GM23338 (cell line): Measurements from ENCODE around the gene HCK. TPM values are rescaled to one million over a fixed set of nuclear protein-coding genes. Genes with fewer than 3 reads are reported as not detected.

Source experiments
- ATAC-seq: fragments of 200-7000 bp; cut with Tn5 transposase; 3 replicates; pipeline ENCODE4 v1.9.1; 2020
- DNase-seq: peaks from one replicate; pipeline ENCODE4 v3.0.0-alpha.2; 2015; ENCODE audit warnings: low spot score
- H2AFZ ChIP-seq: fragments of 200-600 bp; sonication (generic); 2 replicates; pipeline ENCODE4 v1.8.0; 2016; ENCODE audit warnings: antibody characterized with exemption, mild to moderate bottlenecking, moderate library complexity
- H3F3A ChIP-seq: fragments of 200-600 bp; sonication (generic); replicated peaks from 2 replicates; pipeline ENCODE4 v1.8.0; 2017; ENCODE audit warnings: antibody characterized with exemption, mixed run types, low read depth
- H3K27ac ChIP-seq: fragments of 200-600 bp; sonication (generic); 2 replicates; pipeline ENCODE4 v1.6.1; 2016; ENCODE audit warnings: low read depth
- H3K27me3 ChIP-seq: fragments of 200-600 bp; sonication (generic); 2 replicates; pipeline ENCODE4 v1.8.0; 2016; ENCODE audit warnings: mild to moderate bottlenecking, mixed run types, moderate library complexity; ENCODE audit not compliant: insufficient read depth
- H3K36me3 ChIP-seq: fragments of 200-600 bp; sonication (generic); 2 replicates; pipeline ENCODE4 v1.8.0; 2016; ENCODE audit warnings: mild to moderate bottlenecking; ENCODE audit not compliant: insufficient read depth
- H3K4me1 ChIP-seq: fragments of 200-600 bp; sonication (generic); 2 replicates; pipeline ENCODE4 v1.8.0; 2016; ENCODE audit warnings: mild to moderate bottlenecking, moderate library complexity; ENCODE audit not compliant: insufficient read depth
- H3K4me2 ChIP-seq: fragments of 200-600 bp; sonication (generic); 2 replicates; pipeline ENCODE4 v1.7.1; 2017; ENCODE audit warnings: mixed run types
- H3K4me3 ChIP-seq: fragments of 200-600 bp; sonication (generic); 2 replicates; pipeline ENCODE4 v1.6.1; 2016; ENCODE audit warnings: mixed run types
- H3K79me2 ChIP-seq: fragments of 200-600 bp; sonication (generic); replicated peaks from 2 replicates; pipeline ENCODE4 v1.8.0; 2017; ENCODE audit warnings: mild to moderate bottlenecking; ENCODE audit not compliant: insufficient read depth
- H3K9me2 ChIP-seq: fragments of 200-600 bp; sonication (generic); 2 replicates; pipeline ENCODE4 v1.8.0; 2017; ENCODE audit not compliant: insufficient read depth
- H4K20me1 ChIP-seq: fragments of 200-600 bp; sonication (generic); replicated peaks from 2 replicates; pipeline ENCODE4 v1.8.0; 2017; ENCODE audit warnings: mild to moderate bottlenecking; ENCODE audit not compliant: insufficient read depth
- H3K27ac Mint-ChIP-seq: 2 replicates; pipeline ENCODE4 v1.8.0; 2020; ENCODE audit warnings: inconsistent platforms, mild to moderate bottlenecking, moderate library complexity, mixed read lengths
- H3K27me3 Mint-ChIP-seq: 3 replicates; pipeline ENCODE4 v1.8.0; 2022; ENCODE audit warnings: low read depth, mild to moderate bottlenecking, moderate library complexity, mixed read lengths, inconsistent platforms; ENCODE audit not compliant: insufficient read depth, poor library complexity
- H3K36me3 Mint-ChIP-seq: 3 replicates; pipeline ENCODE4 v1.8.0; 2021; ENCODE audit warnings: low read depth, mild to moderate bottlenecking, inconsistent platforms, moderate library complexity, mixed read lengths
- H3K4me1 Mint-ChIP-seq: 3 replicates; pipeline ENCODE4 v1.8.0; 2020; ENCODE audit warnings: mild to moderate bottlenecking, inconsistent platforms, mixed read lengths
- H3K4me3 Mint-ChIP-seq: 3 replicates; pipeline ENCODE4 v1.8.0; 2021; ENCODE audit warnings: moderate library complexity, mild to moderate bottlenecking, inconsistent platforms, mixed read lengths
- H3K9me3 Mint-ChIP-seq: 3 replicates; pipeline ENCODE4 v1.8.0; 2020; ENCODE audit warnings: moderate library complexity, mild to moderate bottlenecking, inconsistent platforms, mixed read lengths
- CREB1 ChIP-seq: fragments of 250-450 bp; sonication (Bioruptor Pico); IDR thresholded peaks from 2 replicates; pipeline ENCODE4 v1.5.0; 2020; ENCODE audit warnings: low read depth, mild to moderate bottlenecking, moderate library complexity
- EZH2 ChIP-seq: fragments of 200-600 bp; sonication (generic); IDR thresholded peaks from one replicate; pipeline ENCODE4 v1.8.0; 2017; ENCODE audit warnings: antibody characterized with exemption, mild to moderate bottlenecking, low read depth; ENCODE audit not compliant: unreplicated experiment
- EZH2phosphoT487 ChIP-seq: fragments of 200-600 bp; sonication (generic); IDR thresholded peaks from one replicate; pipeline ENCODE4 v1.8.1; 2018; ENCODE audit warnings: antibody characterized with exemption; ENCODE audit not compliant: unreplicated experiment
- JUNB ChIP-seq: IDR thresholded peaks from one replicate; pipeline ENCODE4 v1.6.1; 2016; ENCODE audit warnings: antibody characterized with exemption; ENCODE audit not compliant: unreplicated experiment
- NANOG ChIP-seq: IDR thresholded peaks from 2 replicates; pipeline ENCODE4 v1.6.1; 2016; ENCODE audit warnings: antibody characterized with exemption, borderline replicate concordance
- POLR2AphosphoS5 ChIP-seq: IDR thresholded peaks from 2 replicates; pipeline ENCODE4 v1.6.1; 2016; ENCODE audit warnings: antibody characterized with exemption, low read depth
- STAT1 ChIP-seq: IDR thresholded peaks from one replicate; pipeline ENCODE4 v1.6.1; 2016; ENCODE audit warnings: antibody characterized with exemption; ENCODE audit not compliant: unreplicated experiment
- ZNF114 ChIP-seq: fragments of 250-450 bp; sonication (Bioruptor Pico); IDR thresholded peaks from 2 replicates; pipeline ENCODE4 v1.5.0; 2020; ENCODE audit warnings: mild to moderate bottlenecking, moderate library complexity
- polyA plus RNA-seq: library from polyadenylated mRNA; unstranded; fragments of >200 nt; fragmentation: Nextera tagmentation; extraction: Ambion mirVana; gene quantifications from 2 replicates; pipeline ENCODE4 v1.2.1, GENCODE V29; 2016
- total RNA-seq: library from RNA; depleted of rRNA; stranded (reverse); fragments of >200 nt; shearing (Covaris generic); gene quantifications from 2 replicates; pipeline ENCODE4 v1.2.3, GENCODE V29; 2014
- TF ChIP-seq, protein P1 (sequence below), 2 experiments: fragments of 200-600 bp in 1 of 2; sonication (generic) in 1 of 2; conservative IDR thresholded peaks; 2 replicates each; pipeline versions ENCODE4 v1.5.1 to v1.6.1; 2016 to 2017; ENCODE audit warnings: antibody characterized with exemption in 2 of 2, low read depth in 2 of 2, mild to moderate bottlenecking in 2 of 2, moderate library complexity in 1 of 2
- TF ChIP-seq, protein P2 (sequence below): IDR thresholded peaks from 2 replicates; pipeline ENCODE4 v1.6.1; 2016; ENCODE audit warnings: antibody characterized with exemption
- TF ChIP-seq, protein P3 (sequence below): IDR thresholded peaks from one replicate; pipeline ENCODE4 v1.6.1; 2018; ENCODE audit warnings: antibody characterized with exemption; ENCODE audit not compliant: unreplicated experiment
- TF ChIP-seq, protein P4 (sequence below): fragments of 250-450 bp; sonication (Bioruptor Pico); IDR thresholded peaks from 2 replicates; pipeline ENCODE4 v1.5.0; 2020; ENCODE audit warnings: mild to moderate bottlenecking, moderate library complexity

HCK gene
- total and polyA plus RNA-seq, 2 experiments from 2014 or later = 0.97 TPM; not detected in 1

DNA sequence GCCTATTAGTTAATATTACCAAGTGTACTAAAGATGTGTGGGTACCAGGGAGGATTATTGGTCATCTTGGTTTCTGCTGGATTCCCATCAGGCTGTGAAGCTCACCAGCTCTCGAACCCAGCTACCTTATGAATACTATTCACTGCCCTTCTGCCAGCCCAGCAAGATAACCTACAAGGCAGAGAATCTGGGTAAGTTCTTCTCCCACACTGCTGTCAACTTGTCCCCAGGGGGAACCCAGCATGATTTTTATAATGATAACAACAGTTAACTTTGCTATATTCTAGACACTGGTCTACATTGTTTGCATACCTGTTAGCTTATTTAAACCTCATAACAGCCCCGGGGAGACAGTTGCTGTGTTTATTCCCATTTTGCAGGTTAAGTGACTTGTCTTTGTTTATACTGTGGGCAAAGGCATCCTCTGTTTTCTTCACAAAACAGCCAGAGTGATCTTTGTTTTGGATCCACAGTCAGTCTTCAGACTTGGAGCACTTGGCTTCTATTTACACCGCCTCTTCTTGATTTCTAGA is 84.0 kb downstream of the HCK start:
- Histone ChIP-seq H3K27ac (no peak overlapping the region), H3K27me3 (no peaks in the 10 kb centered on the region), H2AFZ (no peak overlapping the region), H3K9me2 (no peaks in the 10 kb centered on the region), H4K20me1 (peaks cover 53% of the 10 kb centered on the region), H3K79me2 (peaks cover 20% of the 10 kb centered on the region), H3K36me3 (peaks cover 28% of the 10 kb centered on the region), H3K4me1 (no peaks in the 10 kb centered on the region), H3K4me2 (no peak overlapping the region), H3K4me3 (no peak overlapping the region), H3F3A (no peaks in the 10 kb centered on the region)
- Mint-ChIP-seq H3K9me3 (no peaks in the 10 kb centered on the region), H3K4me1 (peaks cover 4% of the 10 kb centered on the region; the same call in 2 of the 3 replicates), H3K27me3 (peaks cover 4% of the 10 kb centered on the region), H3K36me3 (peaks cover 37% of the 10 kb centered on the region), H3K27ac (no peak overlapping the region), H3K4me3 (no peak overlapping the region)
- TF ChIP-seq NANOG (no peak), JUNB (no peak), POLR2AphosphoS5 (no peak), STAT1 (no peak), ZNF114 (CRISPR knock-in tag) (no peak), EZH2phosphoT487 (no peak), EZH2 (no peak), CREB1 (CRISPR knock-in tag) (no peak)
- TF ChIP-seq, protein P1, sequence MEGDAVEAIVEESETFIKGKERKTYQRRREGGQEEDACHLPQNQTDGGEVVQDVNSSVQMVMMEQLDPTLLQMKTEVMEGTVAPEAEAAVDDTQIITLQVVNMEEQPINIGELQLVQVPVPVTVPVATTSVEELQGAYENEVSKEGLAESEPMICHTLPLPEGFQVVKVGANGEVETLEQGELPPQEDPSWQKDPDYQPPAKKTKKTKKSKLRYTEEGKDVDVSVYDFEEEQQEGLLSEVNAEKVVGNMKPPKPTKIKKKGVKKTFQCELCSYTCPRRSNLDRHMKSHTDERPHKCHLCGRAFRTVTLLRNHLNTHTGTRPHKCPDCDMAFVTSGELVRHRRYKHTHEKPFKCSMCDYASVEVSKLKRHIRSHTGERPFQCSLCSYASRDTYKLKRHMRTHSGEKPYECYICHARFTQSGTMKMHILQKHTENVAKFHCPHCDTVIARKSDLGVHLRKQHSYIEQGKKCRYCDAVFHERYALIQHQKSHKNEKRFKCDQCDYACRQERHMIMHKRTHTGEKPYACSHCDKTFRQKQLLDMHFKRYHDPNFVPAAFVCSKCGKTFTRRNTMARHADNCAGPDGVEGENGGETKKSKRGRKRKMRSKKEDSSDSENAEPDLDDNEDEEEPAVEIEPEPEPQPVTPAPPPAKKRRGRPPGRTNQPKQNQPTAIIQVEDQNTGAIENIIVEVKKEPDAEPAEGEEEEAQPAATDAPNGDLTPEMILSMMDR (conservative IDR thresholded peaks at IDR 0.05; ENCODE audit: low read depth in 2 of 2) = no peak
- TF ChIP-seq, protein P2, sequence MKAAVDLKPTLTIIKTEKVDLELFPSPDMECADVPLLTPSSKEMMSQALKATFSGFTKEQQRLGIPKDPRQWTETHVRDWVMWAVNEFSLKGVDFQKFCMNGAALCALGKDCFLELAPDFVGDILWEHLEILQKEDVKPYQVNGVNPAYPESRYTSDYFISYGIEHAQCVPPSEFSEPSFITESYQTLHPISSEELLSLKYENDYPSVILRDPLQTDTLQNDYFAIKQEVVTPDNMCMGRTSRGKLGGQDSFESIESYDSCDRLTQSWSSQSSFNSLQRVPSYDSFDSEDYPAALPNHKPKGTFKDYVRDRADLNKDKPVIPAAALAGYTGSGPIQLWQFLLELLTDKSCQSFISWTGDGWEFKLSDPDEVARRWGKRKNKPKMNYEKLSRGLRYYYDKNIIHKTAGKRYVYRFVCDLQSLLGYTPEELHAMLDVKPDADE = no peak
- TF ChIP-seq, protein P3, sequence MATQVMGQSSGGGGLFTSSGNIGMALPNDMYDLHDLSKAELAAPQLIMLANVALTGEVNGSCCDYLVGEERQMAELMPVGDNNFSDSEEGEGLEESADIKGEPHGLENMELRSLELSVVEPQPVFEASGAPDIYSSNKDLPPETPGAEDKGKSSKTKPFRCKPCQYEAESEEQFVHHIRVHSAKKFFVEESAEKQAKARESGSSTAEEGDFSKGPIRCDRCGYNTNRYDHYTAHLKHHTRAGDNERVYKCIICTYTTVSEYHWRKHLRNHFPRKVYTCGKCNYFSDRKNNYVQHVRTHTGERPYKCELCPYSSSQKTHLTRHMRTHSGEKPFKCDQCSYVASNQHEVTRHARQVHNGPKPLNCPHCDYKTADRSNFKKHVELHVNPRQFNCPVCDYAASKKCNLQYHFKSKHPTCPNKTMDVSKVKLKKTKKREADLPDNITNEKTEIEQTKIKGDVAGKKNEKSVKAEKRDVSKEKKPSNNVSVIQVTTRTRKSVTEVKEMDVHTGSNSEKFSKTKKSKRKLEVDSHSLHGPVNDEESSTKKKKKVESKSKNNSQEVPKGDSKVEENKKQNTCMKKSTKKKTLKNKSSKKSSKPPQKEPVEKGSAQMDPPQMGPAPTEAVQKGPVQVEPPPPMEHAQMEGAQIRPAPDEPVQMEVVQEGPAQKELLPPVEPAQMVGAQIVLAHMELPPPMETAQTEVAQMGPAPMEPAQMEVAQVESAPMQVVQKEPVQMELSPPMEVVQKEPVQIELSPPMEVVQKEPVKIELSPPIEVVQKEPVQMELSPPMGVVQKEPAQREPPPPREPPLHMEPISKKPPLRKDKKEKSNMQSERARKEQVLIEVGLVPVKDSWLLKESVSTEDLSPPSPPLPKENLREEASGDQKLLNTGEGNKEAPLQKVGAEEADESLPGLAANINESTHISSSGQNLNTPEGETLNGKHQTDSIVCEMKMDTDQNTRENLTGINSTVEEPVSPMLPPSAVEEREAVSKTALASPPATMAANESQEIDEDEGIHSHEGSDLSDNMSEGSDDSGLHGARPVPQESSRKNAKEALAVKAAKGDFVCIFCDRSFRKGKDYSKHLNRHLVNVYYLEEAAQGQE = no peak
- TF ChIP-seq, protein P4, sequence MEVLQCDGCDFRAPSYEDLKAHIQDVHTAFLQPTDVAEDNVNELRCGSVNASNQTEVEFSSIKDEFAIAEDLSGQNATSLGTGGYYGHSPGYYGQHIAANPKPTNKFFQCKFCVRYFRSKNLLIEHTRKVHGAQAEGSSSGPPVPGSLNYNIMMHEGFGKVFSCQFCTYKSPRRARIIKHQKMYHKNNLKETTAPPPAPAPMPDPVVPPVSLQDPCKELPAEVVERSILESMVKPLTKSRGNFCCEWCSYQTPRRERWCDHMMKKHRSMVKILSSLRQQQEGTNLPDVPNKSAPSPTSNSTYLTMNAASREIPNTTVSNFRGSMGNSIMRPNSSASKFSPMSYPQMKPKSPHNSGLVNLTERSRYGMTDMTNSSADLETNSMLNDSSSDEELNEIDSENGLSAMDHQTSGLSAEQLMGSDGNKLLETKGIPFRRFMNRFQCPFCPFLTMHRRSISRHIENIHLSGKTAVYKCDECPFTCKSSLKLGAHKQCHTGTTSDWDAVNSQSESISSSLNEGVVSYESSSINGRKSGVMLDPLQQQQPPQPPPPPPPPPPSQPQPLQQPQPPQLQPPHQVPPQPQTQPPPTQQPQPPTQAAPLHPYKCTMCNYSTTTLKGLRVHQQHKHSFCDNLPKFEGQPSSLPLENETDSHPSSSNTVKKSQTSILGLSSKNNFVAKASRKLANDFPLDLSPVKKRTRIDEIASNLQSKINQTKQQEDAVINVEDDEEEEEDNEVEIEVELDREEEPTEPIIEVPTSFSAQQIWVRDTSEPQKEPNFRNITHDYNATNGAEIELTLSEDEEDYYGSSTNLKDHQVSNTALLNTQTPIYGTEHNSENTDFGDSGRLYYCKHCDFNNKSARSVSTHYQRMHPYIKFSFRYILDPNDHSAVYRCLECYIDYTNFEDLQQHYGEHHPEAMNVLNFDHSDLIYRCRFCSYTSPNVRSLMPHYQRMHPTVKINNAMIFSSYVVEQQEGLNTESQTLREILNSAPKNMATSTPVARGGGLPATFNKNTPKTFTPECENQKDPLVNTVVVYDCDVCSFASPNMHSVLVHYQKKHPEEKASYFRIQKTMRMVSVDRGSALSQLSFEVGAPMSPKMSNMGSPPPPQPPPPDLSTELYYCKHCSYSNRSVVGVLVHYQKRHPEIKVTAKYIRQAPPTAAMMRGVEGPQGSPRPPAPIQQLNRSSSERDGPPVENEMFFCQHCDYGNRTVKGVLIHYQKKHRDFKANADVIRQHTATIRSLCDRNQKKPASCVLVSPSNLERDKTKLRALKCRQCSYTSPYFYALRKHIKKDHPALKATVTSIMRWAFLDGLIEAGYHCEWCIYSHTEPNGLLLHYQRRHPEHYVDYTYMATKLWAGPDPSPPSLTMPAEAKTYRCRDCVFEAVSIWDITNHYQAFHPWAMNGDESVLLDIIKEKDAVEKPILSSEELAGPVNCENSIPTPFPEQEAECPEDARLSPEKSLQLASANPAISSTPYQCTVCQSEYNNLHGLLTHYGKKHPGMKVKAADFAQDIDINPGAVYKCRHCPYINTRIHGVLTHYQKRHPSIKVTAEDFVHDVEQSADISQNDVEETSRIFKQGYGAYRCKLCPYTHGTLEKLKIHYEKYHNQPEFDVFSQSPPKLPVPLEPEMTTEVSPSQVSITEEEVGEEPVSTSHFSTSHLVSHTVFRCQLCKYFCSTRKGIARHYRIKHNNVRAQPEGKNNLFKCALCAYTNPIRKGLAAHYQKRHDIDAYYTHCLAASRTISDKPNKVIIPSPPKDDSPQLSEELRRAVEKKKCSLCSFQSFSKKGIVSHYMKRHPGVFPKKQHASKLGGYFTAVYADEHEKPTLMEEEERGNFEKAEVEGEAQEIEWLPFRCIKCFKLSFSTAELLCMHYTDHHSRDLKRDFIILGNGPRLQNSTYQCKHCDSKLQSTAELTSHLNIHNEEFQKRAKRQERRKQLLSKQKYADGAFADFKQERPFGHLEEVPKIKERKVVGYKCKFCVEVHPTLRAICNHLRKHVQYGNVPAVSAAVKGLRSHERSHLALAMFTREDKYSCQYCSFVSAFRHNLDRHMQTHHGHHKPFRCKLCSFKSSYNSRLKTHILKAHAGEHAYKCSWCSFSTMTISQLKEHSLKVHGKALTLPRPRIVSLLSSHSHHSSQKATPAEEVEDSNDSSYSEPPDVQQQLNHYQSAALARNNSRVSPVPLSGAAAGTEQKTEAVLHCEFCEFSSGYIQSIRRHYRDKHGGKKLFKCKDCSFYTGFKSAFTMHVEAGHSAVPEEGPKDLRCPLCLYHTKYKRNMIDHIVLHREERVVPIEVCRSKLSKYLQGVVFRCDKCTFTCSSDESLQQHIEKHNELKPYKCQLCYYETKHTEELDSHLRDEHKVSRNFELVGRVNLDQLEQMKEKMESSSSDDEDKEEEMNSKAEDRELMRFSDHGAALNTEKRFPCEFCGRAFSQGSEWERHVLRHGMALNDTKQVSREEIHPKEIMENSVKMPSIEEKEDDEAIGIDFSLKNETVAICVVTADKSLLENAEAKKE (CRISPR knock-in tag) = no peak
- DNase-seq = no peak
- no peak for ATAC-seq
